SK-N-MC (cell line): Measurements from ENCODE around the gene PSPC1.
"Not testable (repeated sequence)": the region's sequence is repeated elsewhere in the genome, so short reads cannot be mapped to it uniquely, and the experiment has no call there.

ENCODE experiments used
- DNase-seq: peaks from one replicate; pipeline ENCODE4 v3.0.0-alpha.2; 2011; ENCODE audit warnings: low read depth, low spot score
- H3K27ac ChIP-seq: fragments of 200-600 bp; sonication (generic); 2 replicates; pipeline ENCODE4 v1.5.1; 2016; ENCODE audit warnings: mixed run types
- H3K36me3 ChIP-seq: fragments of 200-600 bp; sonication (generic); 2 replicates; pipeline ENCODE4 v1.6.1; 2017; ENCODE audit warnings: antibody characterized with exemption, low read length, mixed read lengths; ENCODE audit not compliant: insufficient read depth
- H3K4me3 ChIP-seq: fragments of 200-600 bp; sonication (generic); 2 replicates; pipeline ENCODE4 v1.5.1; 2016
- H3K9ac ChIP-seq: fragments of 200-600 bp; sonication (generic); 2 replicates; pipeline ENCODE4 v1.8.0; 2017; ENCODE audit warnings: mixed run types, mixed read lengths; ENCODE audit not compliant: insufficient read length
- H3K9me3 ChIP-seq: fragments of 200-600 bp; sonication (generic); 2 replicates; pipeline ENCODE4 v1.6.1; 2017; ENCODE audit warnings: low read depth, mild to moderate bottlenecking, antibody characterized with exemption, low read length, moderate library complexity, mixed read lengths
- EZH2 ChIP-seq: fragments of 200-600 bp; sonication (generic); IDR thresholded peaks from one replicate; pipeline ENCODE4 v1.6.1; 2017; ENCODE audit warnings: antibody characterized with exemption
- FOXP2 ChIP-seq: optimal IDR thresholded peaks from 2 replicates; pipeline ENCODE3; 2011; ENCODE audit warnings: mild to moderate bottlenecking, moderate library complexity; ENCODE audit not compliant: insufficient read depth; ENCODE audit errors: extremely low read length, control extremely low read depth
- POLR2AphosphoS5 ChIP-seq: IDR thresholded peaks from 2 replicates; pipeline ENCODE4 v1.6.1; 2012; ENCODE audit warnings: mild to moderate bottlenecking, low read depth, low read length, borderline replicate concordance

Gene PSPC1

DNA sequence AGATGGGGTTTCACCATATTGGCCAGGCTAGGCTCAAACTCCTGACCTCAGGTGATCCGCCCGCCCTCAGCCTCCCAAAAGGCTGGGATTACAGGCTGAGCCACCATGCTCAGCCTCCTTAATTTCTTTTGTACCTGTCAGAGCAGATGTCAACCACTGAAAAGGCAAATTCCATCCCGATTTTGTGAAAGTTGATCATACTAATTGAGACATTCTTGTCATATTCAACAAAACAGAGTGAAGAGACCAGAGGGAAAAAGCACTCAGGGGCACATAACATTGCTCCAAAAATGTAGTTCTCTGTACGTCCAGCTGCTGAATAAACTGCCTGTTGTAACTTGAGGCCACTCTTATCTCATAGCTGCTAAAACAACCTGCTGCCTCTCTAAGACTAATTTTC, 27.4 kb upstream of the PSPC1 start:
- no peak overlapping the region for H3K4me3 ChIP-seq
- H3K27ac ChIP-seq, result no peak overlapping the region
- H3K9ac ChIP-seq, result no peak overlapping the region
- TF ChIP-seq FOXP2, result no peak
- TF ChIP-seq EZH2, result no peak
- no peak for TF ChIP-seq POLR2AphosphoS5
- no peak for DNase-seq
- no peaks in the 10 kb centered on the region for H3K9me3 ChIP-seq
- no peaks in the 10 kb centered on the region for H3K36me3 ChIP-seq

DNA sequence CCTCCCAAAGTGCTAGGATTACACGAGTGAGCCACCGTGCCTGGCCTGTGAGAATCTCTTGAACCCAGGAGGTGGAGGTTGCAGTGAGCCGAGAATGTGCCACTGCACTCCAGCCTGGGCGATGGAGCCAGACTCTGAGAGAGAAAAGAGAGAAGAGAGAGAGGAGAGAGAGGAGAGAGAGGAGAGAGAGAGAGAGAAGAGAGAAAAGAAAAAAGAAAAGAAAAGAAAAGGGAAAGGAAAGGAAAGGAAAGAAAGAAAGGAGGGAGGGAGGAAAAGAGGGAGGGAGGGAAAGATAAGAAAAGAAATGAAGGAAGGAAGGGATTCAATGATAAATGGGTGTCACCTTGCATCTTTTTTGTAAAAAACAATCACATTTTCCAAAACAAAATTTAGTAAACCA, 23.0 kb upstream of the PSPC1 start:
- H3K36me3 ChIP-seq, result no peaks in the 10 kb centered on the region
- no peak overlapping the region for H3K9ac ChIP-seq
- no peaks in the 10 kb centered on the region for H3K9me3 ChIP-seq
- H3K4me3 ChIP-seq, result no peak overlapping the region
- no peak overlapping the region for H3K27ac ChIP-seq
- no peak for TF ChIP-seq EZH2
- TF ChIP-seq FOXP2, result no peak
- TF ChIP-seq POLR2AphosphoS5, result no peak
- DNase-seq, result no peak

GRCh38 chr13:19795956-19796355, 13.2 kb upstream of the PSPC1 start:
- H3K4me3 ChIP-seq, result no peak overlapping the region
- DNase-seq, result no peak
- no peaks in the 10 kb centered on the region for H3K9me3 ChIP-seq
- no peaks in the 10 kb centered on the region for H3K36me3 ChIP-seq
- H3K9ac ChIP-seq, result no peak overlapping the region
- H3K27ac ChIP-seq, result no peak overlapping the region
- no peak for TF ChIP-seq EZH2
- TF ChIP-seq POLR2AphosphoS5, result no peak
- no peak for TF ChIP-seq FOXP2

- Histone ChIP-seq H3K4me3 (no peak overlapping the region), H3K9me3 (no peaks in the 10 kb centered on the region), H3K36me3 (no peaks in the 10 kb centered on the region), H3K9ac (no peak overlapping the region), H3K27ac (no peak overlapping the region)
- no peak for DNase-seq
- TF ChIP-seq FOXP2, result no peak
- no peak for TF ChIP-seq POLR2AphosphoS5
These were observed 11.9 kb upstream of the PSPC1 start for GRCh38 chr13:19794631-19795030.

- Histone ChIP-seq H3K9me3 (no peaks in the 10 kb centered on the region), H3K4me3 (no peak overlapping the region), H3K27ac (no peak overlapping the region), H3K9ac (no peak overlapping the region), H3K36me3 (no peaks in the 10 kb centered on the region)
- DNase-seq, result no peak
- TF ChIP-seq EZH2 (no peak), POLR2AphosphoS5 (no peak), FOXP2 (no peak)
These were observed 9.3 kb upstream of the PSPC1 start for GRCh38 chr13:19791953-19792537.

DNA sequence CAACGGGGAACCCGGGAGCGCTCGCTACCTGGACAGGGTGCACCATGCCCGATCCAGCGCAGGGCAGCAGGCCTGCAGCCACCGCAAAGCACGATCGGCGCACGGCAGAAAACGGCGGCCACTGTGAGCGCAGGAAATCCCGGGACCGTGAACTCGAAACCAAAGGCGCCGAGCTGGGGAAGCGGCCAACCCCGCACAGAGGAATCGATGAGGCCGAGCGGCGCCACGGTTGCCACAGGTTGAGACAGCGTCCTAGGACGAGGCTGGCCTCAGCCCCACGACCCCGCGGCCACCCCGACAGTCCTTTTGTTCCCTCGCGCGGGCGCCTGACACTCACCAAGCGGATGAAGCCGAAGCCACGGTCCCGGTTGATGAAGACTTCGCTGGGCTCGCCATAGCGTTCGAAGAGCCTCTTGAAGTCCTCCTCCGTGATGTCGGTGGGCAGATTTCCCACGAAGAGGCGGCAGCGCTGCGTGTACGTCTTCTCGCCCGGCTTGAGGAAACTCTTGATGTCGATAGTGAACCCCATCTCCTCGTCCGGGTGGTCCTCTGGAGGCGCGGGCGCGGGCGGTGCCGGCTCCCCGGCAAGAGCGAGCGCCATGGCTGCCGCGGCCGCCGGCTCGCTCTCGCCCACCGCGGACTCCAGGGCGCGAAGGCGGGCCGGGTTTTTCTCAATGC, 557 bp downstream of the PSPC1 start:
- Histone ChIP-seq H3K36me3 (peaks cover 9% of the 10 kb centered on the region; the same call in 1 of the 2 replicates), H3K9me3 (no peaks in the 10 kb centered on the region), H3K4me3 (peak overlapping the region; percentile 83), H3K27ac (peak overlapping the region; percentile 89), H3K9ac (peak overlapping the region; percentile 96)
- no peak for DNase-seq
- TF ChIP-seq EZH2 (no peak), POLR2AphosphoS5 (no peak), FOXP2 (no peak)

DNA sequence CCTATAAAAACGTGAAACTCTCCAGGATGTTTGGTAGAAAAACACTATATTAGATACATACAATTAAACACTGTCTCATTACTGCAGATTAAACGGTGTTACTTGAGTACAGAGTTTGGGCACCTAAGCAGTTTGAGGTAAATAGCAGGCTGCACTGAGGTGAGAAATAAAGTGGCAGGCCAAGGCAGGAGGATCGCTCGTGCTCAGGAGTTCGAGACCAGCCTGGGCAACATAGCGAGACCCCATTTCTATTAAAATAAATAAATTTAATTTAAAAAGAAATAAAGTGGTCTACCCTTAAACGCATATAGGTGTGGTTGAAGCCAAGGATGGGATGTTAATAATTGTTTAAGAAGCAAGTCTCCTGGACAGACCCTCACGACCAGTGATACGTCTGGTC, 1.2 kb downstream of the PSPC1 start:
- TF ChIP-seq FOXP2, result no peak
- no peak for TF ChIP-seq EZH2
- TF ChIP-seq POLR2AphosphoS5, result no peak
- peak overlapping the region; percentile 96 for H3K9ac ChIP-seq
- no peak for DNase-seq
- H3K36me3 ChIP-seq, result peaks cover 9% of the 10 kb centered on the region; the same call in 1 of the 2 replicates
- H3K9me3 ChIP-seq, result no peaks in the 10 kb centered on the region
- H3K4me3 ChIP-seq, result peak overlapping the region; percentile 83
- H3K27ac ChIP-seq, result 0 out of 2 replicates have a peak overlapping the region, but pooled peaks have one; percentile 10

- H3K9me3 ChIP-seq, result not testable (repeated sequence)
- Histone ChIP-seq H3K4me3 (peak overlapping the region; percentile 83), H3K9ac (peak overlapping the region; percentile 96)
These were observed 1.9 kb downstream of the PSPC1 start for GRCh38 chr13:19780753-19781418.

More at GRCh38 chr13:19780753-19781418, 1.9 kb downstream of the PSPC1 start:
- not testable (repeated sequence) for DNase-seq, H3K27ac ChIP-seq, H3K36me3 ChIP-seq
